ENCODE data around the gene CAD. TPM values are rescaled to one million over a fixed set of nuclear protein-coding genes. Genes with fewer than 3 reads are reported as not detected.

Gene CAD
- total and polyA plus RNA-seq, 9 of the 15 experiments (the other 6 are each of a cell fraction or from before 2014, with no cell fraction given): 7.5 to 126 (median 33.7) TPM

- TF ChIP-seq UBTF (IDR thresholded peaks at IDR 0.05; ENCODE audit: borderline replicate concordance in 1 of 2, low read depth in 2 of 2, low read length in 2 of 2) (peak in 1 of 2 experiments; percentile 79; a peak in 1 of 4 replicates), CCNT2 (IDR thresholded peaks at IDR 0.05; ENCODE audit: borderline replicate concordance, extremely low read depth, insufficient read length, low read depth, low read length) (peak; percentile 49), KLF16 (IDR thresholded peaks at IDR 0.05) (no peak), KDM2B (CRISPR knock-in tag; IDR thresholded peaks at IDR 0.05) (peak; percentile 90; the same call in 1 of the 2 replicates), RAD51 (IDR thresholded peaks at IDR 0.05; ENCODE audit: borderline replicate concordance, low read depth) (no peak), SMC3 (conservative IDR thresholded peaks at IDR 0.05; ENCODE audit: insufficient read depth, low read depth, low read length) (0 out of 2 replicates have a peak, but pooled peaks have one; percentile 7), ZFX (CRISPR knock-in tag; IDR thresholded peaks at IDR 0.05) (peak; percentile 47), SP1 (CRISPR knock-in tag; IDR thresholded peaks at IDR 0.05) (peak; percentile 69; the same call in 1 of the 2 replicates), ZBTB7A (IDR thresholded peaks at IDR 0.05; ENCODE audit: borderline replicate concordance, control insufficient read depth, low read depth, low read length) (peak; percentile 61; the same call in 1 of the 2 replicates), ZNF175 (CRISPR knock-in tag; IDR thresholded peaks at IDR 0.05; ENCODE audit: low read depth) (no peak), RB1 (IDR thresholded peaks at IDR 0.05; ENCODE audit: low read depth) (peak; percentile 9; the same call in 1 of the 2 replicates), CTBP1 (IDR thresholded peaks at IDR 0.05; ENCODE audit: borderline replicate concordance) (peak; percentile 12; the same call in 1 of the 2 replicates), L3MBTL2 (IDR thresholded peaks at IDR 0.05) (0 out of 2 replicates have a peak, but pooled peaks have one; percentile 20), RBFOX2 (IDR thresholded peaks at IDR 0.05; ENCODE audit: low read depth, low read length) (peak; percentile 55), ZNF282 (CRISPR knock-in tag; IDR thresholded peaks at IDR 0.05) (0 out of 2 replicates have a peak, but pooled peaks have one; percentile 35)
- TF ChIP-seq, protein P1, sequence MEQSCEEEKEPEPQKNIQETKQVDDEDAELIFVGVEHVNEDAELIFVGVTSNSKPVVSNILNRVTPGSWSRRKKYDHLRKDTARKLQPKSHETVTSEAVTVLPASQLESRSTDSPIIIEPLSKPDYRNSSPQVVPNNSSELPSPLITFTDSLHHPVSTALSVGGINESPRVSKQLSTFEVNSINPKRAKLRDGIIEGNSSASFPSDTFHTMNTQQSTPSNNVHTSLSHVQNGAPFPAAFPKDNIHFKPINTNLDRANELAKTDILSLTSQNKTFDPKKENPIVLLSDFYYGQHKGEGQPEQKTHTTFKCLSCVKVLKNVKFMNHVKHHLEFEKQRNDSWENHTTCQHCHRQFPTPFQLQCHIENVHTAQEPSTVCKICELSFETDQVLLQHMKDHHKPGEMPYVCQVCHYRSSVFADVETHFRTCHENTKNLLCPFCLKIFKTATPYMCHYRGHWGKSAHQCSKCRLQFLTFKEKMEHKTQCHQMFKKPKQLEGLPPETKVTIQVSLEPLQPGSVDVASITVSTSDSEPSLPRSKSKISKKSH (CRISPR knock-in tag; IDR thresholded peaks at IDR 0.05): no peak
- TF ChIP-seq, protein P2, sequence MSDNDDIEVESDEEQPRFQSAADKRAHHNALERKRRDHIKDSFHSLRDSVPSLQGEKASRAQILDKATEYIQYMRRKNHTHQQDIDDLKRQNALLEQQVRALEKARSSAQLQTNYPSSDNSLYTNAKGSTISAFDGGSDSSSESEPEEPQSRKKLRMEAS (CRISPR knock-in tag; IDR thresholded peaks at IDR 0.05): 0 out of 2 replicates have a peak, but pooled peaks have one; percentile 41
- TF ChIP-seq, protein P3, sequence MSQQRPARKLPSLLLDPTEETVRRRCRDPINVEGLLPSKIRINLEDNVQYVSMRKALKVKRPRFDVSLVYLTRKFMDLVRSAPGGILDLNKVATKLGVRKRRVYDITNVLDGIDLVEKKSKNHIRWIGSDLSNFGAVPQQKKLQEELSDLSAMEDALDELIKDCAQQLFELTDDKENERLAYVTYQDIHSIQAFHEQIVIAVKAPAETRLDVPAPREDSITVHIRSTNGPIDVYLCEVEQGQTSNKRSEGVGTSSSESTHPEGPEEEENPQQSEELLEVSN (IDR thresholded peaks at IDR 0.05; ENCODE audit: borderline replicate concordance in 1 of 2, extremely low read depth in 1 of 2, insufficient read depth in 1 of 2, insufficient read length in 1 of 2, low read depth in 1 of 2, low read length in 1 of 2, poor library complexity in 1 of 2, severe bottlenecking in 1 of 2): peak in 1 of 2 experiments; percentile 16
Measured at GRCh38 chr2:27262379-27263286, 45.5 kb downstream of the CAD start, which contains the start of gene SLC30A3 (continued).
